ENCODE measurements around the gene JMJD8. TPM values are rescaled to one million over a fixed set of nuclear protein-coding genes. Genes with fewer than 3 reads are reported as not detected.

JMJD8 gene
- total and polyA plus RNA-seq, 10 of the 15 experiments (the other 5 are each of a cell fraction or from before 2014, with no cell fraction given), result 1.00 to 50.4 (median 30.7) TPM

DNA sequence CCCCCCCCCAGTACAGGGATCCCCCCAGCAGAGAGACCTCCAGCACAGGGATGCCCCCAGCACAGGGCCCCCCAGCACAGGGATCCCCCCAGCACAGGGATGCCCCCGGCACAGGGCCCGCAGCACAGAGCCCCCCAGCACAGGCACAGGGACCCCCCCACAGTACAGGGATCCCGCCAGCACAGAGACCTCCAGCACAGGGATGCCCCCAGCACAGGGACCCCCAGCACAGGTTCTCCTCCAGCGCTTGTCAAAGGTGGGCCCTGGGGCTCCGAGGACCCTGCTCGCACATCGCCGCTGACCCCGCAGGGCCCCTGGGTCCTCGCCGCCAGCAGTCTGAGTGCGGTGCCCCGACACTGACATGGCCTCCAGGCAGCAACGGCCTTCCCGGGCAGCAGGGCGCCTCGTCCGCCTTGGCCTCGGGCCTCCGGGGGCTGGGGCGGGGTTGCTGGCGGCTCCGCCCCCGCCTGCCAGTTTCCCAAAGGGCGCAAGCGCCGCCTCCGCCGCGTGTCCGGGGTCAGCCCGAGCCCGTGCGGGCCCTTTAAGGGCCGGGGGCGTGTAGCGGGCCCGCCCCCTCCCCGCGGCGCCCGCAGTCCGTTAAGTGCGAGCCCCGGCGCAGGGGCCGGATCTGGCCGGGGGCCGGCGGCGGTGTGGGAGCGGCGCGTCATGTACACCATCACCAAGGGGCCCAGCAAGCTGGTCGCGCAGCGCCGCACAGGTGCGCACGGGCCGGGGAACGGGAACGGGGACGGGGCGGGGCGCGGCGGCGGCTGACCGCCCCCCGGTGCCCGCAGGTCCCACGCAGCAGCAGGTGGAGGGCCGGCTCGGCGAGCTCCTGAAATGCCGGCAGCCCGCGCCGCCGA lies 42.6 kb downstream of the JMJD8 start, which contains the start of gene MCRIP2 (continued):
- TF ChIP-seq, protein P1, sequence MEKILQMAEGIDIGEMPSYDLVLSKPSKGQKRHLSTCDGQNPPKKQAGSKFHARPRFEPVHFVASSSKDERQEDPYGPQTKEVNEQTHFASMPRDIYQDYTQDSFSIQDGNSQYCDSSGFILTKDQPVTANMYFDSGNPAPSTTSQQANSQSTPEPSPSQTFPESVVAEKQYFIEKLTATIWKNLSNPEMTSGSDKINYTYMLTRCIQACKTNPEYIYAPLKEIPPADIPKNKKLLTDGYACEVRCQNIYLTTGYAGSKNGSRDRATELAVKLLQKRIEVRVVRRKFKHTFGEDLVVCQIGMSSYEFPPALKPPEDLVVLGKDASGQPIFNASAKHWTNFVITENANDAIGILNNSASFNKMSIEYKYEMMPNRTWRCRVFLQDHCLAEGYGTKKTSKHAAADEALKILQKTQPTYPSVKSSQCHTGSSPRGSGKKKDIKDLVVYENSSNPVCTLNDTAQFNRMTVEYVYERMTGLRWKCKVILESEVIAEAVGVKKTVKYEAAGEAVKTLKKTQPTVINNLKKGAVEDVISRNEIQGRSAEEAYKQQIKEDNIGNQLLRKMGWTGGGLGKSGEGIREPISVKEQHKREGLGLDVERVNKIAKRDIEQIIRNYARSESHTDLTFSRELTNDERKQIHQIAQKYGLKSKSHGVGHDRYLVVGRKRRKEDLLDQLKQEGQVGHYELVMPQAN (conservative IDR thresholded peaks at IDR 0.05), result peak; percentile 73
- TF ChIP-seq, protein P2, sequence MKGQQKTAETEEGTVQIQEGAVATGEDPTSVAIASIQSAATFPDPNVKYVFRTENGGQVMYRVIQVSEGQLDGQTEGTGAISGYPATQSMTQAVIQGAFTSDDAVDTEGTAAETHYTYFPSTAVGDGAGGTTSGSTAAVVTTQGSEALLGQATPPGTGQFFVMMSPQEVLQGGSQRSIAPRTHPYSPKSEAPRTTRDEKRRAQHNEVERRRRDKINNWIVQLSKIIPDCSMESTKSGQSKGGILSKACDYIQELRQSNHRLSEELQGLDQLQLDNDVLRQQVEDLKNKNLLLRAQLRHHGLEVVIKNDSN (IDR thresholded peaks at IDR 0.05; ENCODE audit: borderline replicate concordance, extremely low read length, insufficient read depth, low read depth, low read length), result no peak

DNA sequence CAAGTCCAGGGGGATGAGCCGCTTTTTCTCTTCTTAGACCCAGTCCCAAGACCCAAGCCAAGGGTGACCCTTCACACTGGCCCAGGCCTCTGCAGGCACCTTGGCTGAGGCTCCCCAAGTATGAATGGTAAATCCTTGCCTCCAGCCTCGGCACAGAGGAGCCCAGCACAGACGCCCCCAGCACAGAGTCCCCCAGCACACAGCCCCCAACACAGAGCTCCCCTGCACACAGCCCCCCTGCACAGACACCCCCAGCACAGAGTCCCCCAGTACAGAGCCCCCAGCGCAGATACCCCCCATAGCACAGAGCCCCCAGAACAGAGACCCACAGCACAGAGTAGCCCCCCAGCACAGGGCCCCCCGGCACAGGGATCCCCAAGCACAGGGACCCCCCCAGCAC lies 43.5 kb downstream of the JMJD8 start:
- in situ Hi-C loops (cut with MboI) (no loop called here), intact Hi-C loops (cut with micrococcal nuclease; ENCODE audit: unreplicated experiment) (no loop called here)
- no peaks in the 10 kb centered on the region for H3K9me3 ChIP-seq (replicated peaks; ENCODE audit: control insufficient read depth, insufficient read depth, low read length)
- H3K9ac ChIP-seq (ENCODE audit: control insufficient read depth, insufficient read depth, low read length), result no peak overlapping the region
- no peak overlapping the region for H2AFZ ChIP-seq (ENCODE audit: control insufficient read depth, low read depth, low read length)
- peaks cover 13% of the 10 kb centered on the region for H3K4me1 ChIP-seq (ENCODE audit: control insufficient read depth, insufficient read depth, low read length)
- peaks cover 35% of the 10 kb centered on the region for H3K79me2 ChIP-seq (ENCODE audit: control insufficient read depth, insufficient read depth, low read length)
- CTCF ChIA-PET, result no interaction called here
- no peaks in the 10 kb centered on the region; a peak in 1 of 4 replicates for H3K36me3 ChIP-seq (ENCODE audit: control insufficient read depth in 2 of 2, insufficient read depth in 2 of 2, low read length in 1 of 2)
- RAD21 ChIA-PET (ENCODE audit: unreplicated experiment), result no interaction called here
- no peaks in the 10 kb centered on the region for H4K20me1 ChIP-seq (ENCODE audit: control insufficient read depth, insufficient read depth)
- BruUV-seq (replicated peaks), result no TSS peak
- no peak overlapping the region for H3K4me3 ChIP-seq
- H3K4me2 ChIP-seq (ENCODE audit: control insufficient read depth, insufficient read depth), result peak overlapping the region; percentile 49; the same call in 1 of the 2 replicates
- SMC1A ChIA-PET (ENCODE audit: uncharacterized antibody, unreplicated experiment), result no interaction called here
- 100% methylated on average over 4 of the region's 5 CpGs for WGBS (ENCODE audit: insufficient coverage, insufficient replicate concordance, low lambda C conversion rate, missing lambda C conversion rate)
- DNase-seq (ENCODE audit: low read depth, low spot score) (no peak), FAIRE-seq (no peak), ATAC-seq (no peak)
- POLR2A ChIA-PET, result interaction anchor here (0.7 kb wide), 1 partner anchor 719 kb away, joined by 4 read pairs; no protein-coding TSS in a partner anchor
- peak overlapping the region; percentile 83; the same call in 1 of the 2 replicates for H3K27ac ChIP-seq (ENCODE audit: control insufficient read depth, insufficient read depth)
- H3K27me3 ChIP-seq (replicated peaks in 1 of 2; ENCODE audit: control insufficient read depth in 2 of 2, insufficient read depth in 2 of 2, low read length in 1 of 2), result no peaks in the 10 kb centered on the region
- TF ChIP-seq, protein P2 (IDR thresholded peaks at IDR 0.05; ENCODE audit: borderline replicate concordance, extremely low read length, insufficient read depth, low read depth, low read length), result no peak
- TF ChIP-seq, protein P3, sequence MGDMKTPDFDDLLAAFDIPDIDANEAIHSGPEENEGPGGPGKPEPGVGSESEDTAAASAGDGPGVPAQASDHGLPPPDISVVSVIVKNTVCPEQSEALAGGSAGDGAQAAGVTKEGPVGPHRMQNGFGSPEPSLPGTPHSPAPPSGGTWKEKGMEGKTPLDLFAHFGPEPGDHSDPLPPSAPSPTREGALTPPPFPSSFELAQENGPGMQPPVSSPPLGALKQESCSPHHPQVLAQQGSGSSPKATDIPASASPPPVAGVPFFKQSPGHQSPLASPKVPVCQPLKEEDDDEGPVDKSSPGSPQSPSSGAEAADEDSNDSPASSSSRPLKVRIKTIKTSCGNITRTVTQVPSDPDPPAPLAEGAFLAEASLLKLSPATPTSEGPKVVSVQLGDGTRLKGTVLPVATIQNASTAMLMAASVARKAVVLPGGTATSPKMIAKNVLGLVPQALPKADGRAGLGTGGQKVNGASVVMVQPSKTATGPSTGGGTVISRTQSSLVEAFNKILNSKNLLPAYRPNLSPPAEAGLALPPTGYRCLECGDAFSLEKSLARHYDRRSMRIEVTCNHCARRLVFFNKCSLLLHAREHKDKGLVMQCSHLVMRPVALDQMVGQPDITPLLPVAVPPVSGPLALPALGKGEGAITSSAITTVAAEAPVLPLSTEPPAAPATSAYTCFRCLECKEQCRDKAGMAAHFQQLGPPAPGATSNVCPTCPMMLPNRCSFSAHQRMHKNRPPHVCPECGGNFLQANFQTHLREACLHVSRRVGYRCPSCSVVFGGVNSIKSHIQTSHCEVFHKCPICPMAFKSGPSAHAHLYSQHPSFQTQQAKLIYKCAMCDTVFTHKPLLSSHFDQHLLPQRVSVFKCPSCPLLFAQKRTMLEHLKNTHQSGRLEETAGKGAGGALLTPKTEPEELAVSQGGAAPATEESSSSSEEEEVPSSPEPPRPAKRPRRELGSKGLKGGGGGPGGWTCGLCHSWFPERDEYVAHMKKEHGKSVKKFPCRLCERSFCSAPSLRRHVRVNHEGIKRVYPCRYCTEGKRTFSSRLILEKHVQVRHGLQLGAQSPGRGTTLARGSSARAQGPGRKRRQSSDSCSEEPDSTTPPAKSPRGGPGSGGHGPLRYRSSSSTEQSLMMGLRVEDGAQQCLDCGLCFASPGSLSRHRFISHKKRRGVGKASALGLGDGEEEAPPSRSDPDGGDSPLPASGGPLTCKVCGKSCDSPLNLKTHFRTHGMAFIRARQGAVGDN (IDR thresholded peaks at IDR 0.05), result no peak
- TF ChIP-seq RBBP5 (conservative IDR thresholded peaks at IDR 0.05) (no peak), ZNF207 (IDR thresholded peaks at IDR 0.05; ENCODE audit: borderline replicate concordance) (no peak)
- TF ChIP-seq, protein P4, sequence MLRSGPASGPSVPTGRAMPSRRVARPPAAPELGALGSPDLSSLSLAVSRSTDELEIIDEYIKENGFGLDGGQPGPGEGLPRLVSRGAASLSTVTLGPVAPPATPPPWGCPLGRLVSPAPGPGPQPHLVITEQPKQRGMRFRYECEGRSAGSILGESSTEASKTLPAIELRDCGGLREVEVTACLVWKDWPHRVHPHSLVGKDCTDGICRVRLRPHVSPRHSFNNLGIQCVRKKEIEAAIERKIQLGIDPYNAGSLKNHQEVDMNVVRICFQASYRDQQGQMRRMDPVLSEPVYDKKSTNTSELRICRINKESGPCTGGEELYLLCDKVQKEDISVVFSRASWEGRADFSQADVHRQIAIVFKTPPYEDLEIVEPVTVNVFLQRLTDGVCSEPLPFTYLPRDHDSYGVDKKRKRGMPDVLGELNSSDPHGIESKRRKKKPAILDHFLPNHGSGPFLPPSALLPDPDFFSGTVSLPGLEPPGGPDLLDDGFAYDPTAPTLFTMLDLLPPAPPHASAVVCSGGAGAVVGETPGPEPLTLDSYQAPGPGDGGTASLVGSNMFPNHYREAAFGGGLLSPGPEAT (IDR thresholded peaks at IDR 0.05; ENCODE audit: low read depth), result no peak
